ENCODE measurements around the gene TRMT11. TPM values are rescaled to one million over a fixed set of nuclear protein-coding genes. Genes with fewer than 3 reads are reported as not detected.

Gene TRMT11
- total RNA-seq, 3 donors from 2014 or later (not counting 1 experiment from before 2014, with no cell fraction given), result 12.2 to 16.6 (median 12.7) TPM

GRCh38 chr6:125989631-125990030, 3.3 kb downstream of the TRMT11 start:
- Histone ChIP-seq H3K27me3 (ENCODE audit: control insufficient read depth, insufficient read depth, low read length) (no peaks in the 10 kb centered on the region), H3K4me1 (ENCODE audit: control insufficient read depth, insufficient read depth, low read length) (no peaks in the 10 kb centered on the region), H3K27ac (ENCODE audit: low read length) (no peak overlapping the region), H3K9me3 (ENCODE audit: control insufficient read depth, insufficient read depth, low read length) (no peaks in the 10 kb centered on the region), H3K4me3 (ENCODE audit: low read length) (no peak overlapping the region), H3K36me3 (ENCODE audit: control insufficient read depth, insufficient read depth, low read length) (no peaks in the 10 kb centered on the region)
- H3K27ac Mint-ChIP-seq, result no peak overlapping the region
- H3K4me3 Mint-ChIP-seq, result no peak overlapping the region
- WGBS (ENCODE audit: insufficient coverage), result 93% methylated on average over 3 of the region's 3 CpGs
- H3K9me3 Mint-ChIP-seq, result no peaks in the 10 kb centered on the region
- no peak for ATAC-seq
- no peak for TF ChIP-seq CTCF (IDR thresholded peaks at IDR 0.05)
- H3K36me3 Mint-ChIP-seq, result no peaks in the 10 kb centered on the region
- no peaks in the 10 kb centered on the region for H3K27me3 Mint-ChIP-seq (ENCODE audit: low read depth in 2 of 2)
- intact Hi-C loops (cut with micrococcal nuclease), result no loop called here
- DNase-seq, result no peak
- H3K4me1 Mint-ChIP-seq, result no peaks in the 10 kb centered on the region

GRCh38 chr6:125991653-125992052, 5.3 kb downstream of the TRMT11 start:
- no peaks in the 10 kb centered on the region for H3K27me3 Mint-ChIP-seq (ENCODE audit: low read depth in 2 of 2)
- no peaks in the 10 kb centered on the region for H3K36me3 Mint-ChIP-seq
- Histone ChIP-seq H3K36me3 (ENCODE audit: control insufficient read depth, insufficient read depth, low read length) (no peaks in the 10 kb centered on the region), H3K9me3 (ENCODE audit: control insufficient read depth, insufficient read depth, low read length) (no peaks in the 10 kb centered on the region), H3K27ac (ENCODE audit: low read length) (no peak overlapping the region), H3K4me1 (ENCODE audit: control insufficient read depth, insufficient read depth, low read length) (no peaks in the 10 kb centered on the region), H3K27me3 (ENCODE audit: control insufficient read depth, insufficient read depth, low read length) (no peaks in the 10 kb centered on the region), H3K4me3 (ENCODE audit: low read length) (no peak overlapping the region)
- no peaks in the 10 kb centered on the region for H3K9me3 Mint-ChIP-seq
- no peak overlapping the region for H3K27ac Mint-ChIP-seq
- peaks cover 4 to 5% of the 10 kb centered on the region in 2 donors for H3K4me1 Mint-ChIP-seq
- intact Hi-C loops (cut with micrococcal nuclease), result no loop called here
- TF ChIP-seq CTCF (IDR thresholded peaks at IDR 0.05), result no peak
- no CpG with 5 or more reads among the region's 1 CpG for WGBS (ENCODE audit: insufficient coverage)
- no peak for ATAC-seq
- H3K4me3 Mint-ChIP-seq, result no peak overlapping the region
- no peak for DNase-seq

- Mint-ChIP-seq H3K27me3 (ENCODE audit: low read depth in 2 of 2) (no peaks in the 10 kb centered on the region), H3K4me3 (no peak overlapping the region), H3K27ac (no peak overlapping the region), H3K9me3 (no peaks in the 10 kb centered on the region), H3K36me3 (peaks cover 7% of the 10 kb centered on the region), H3K4me1 (peaks cover 4 to 5% of the 10 kb centered on the region in 2 donors)
- 95% methylated on average over 4 of the region's 5 CpGs for WGBS (ENCODE audit: insufficient coverage)
- no peak for TF ChIP-seq CTCF (IDR thresholded peaks at IDR 0.05)
- H3K4me3 ChIP-seq (ENCODE audit: low read length), result no peak overlapping the region
- no peak overlapping the region for H3K27ac ChIP-seq (ENCODE audit: low read length)
- peaks cover 15% of the 10 kb centered on the region for H3K36me3 ChIP-seq (ENCODE audit: control insufficient read depth, insufficient read depth, low read length)
- no peak for DNase-seq
- intact Hi-C loops (cut with micrococcal nuclease), result loop anchor here (5.0 kb wide), 1 partner anchor 1272 kb away; the partner anchor contains the start of gene RNF146
- ATAC-seq, result no peak
- no peaks in the 10 kb centered on the region for H3K4me1 ChIP-seq (ENCODE audit: control insufficient read depth, insufficient read depth, low read length)
- no peaks in the 10 kb centered on the region for H3K27me3 ChIP-seq (ENCODE audit: control insufficient read depth, insufficient read depth, low read length)
- H3K9me3 ChIP-seq (ENCODE audit: control insufficient read depth, insufficient read depth, low read length), result no peaks in the 10 kb centered on the region
Measured at GRCh38 chr6:125994670-125995488, 8.5 kb downstream of the TRMT11 start.

Measured in natural killer cell (primary cell).